Keratinocyte (primary cell): ENCODE results near the gene ACER3. TPM values are rescaled to one million over a fixed set of nuclear protein-coding genes. Genes with fewer than 3 reads are reported as not detected.
"Not testable (repeated sequence)": the region's sequence is repeated elsewhere in the genome, so short reads cannot be mapped to it uniquely, and the experiment has no call there.

Experiments
- DNase-seq: peaks from one replicate; pipeline ENCODE4 v3.0.0-alpha.2; 2011; ENCODE audit warnings: low read depth, missing footprints, low spot score
- FAIRE-seq: peaks from 2 replicates; lab custom pipeline; 2011; peaks lifted over from hg19 to GRCh38; lab: Jason Lieb, UNC
- H2AFZ ChIP-seq: 2 replicates; pipeline ENCODE4 v1.6.0; 2012; ENCODE audit warnings: low read length, control low read depth, inconsistent platforms; ENCODE audit not compliant: control insufficient read depth
- H3K27ac ChIP-seq: 2 replicates; pipeline ENCODE4 v1.5.1; 2011; ENCODE audit warnings: low read length; ENCODE audit not compliant: control insufficient read depth, insufficient read depth
- H3K27me3 ChIP-seq: 3 replicates; pipeline ENCODE4 v1.6.0; 2011; ENCODE audit warnings: low read length; ENCODE audit not compliant: control insufficient read depth, insufficient read depth; ENCODE audit errors: extremely low read depth
- H3K36me3 ChIP-seq, 2 experiments: 2 replicates in 1 of 2; 3 replicates in 1 of 2; pipeline ENCODE4 v1.5.1; 2011; ENCODE audit warnings: low read length in 2 of 2, mild to moderate bottlenecking in 1 of 2; ENCODE audit not compliant: control insufficient read depth in 2 of 2, insufficient read depth in 2 of 2; ENCODE audit errors: extremely low read depth in 1 of 2
- H3K4me1 ChIP-seq: 3 replicates; pipeline ENCODE4 v1.5.1; 2011; ENCODE audit warnings: low read length; ENCODE audit not compliant: control insufficient read depth, insufficient read depth; ENCODE audit errors: extremely low read depth
- H3K4me2 ChIP-seq: 3 replicates; pipeline ENCODE4 v1.6.0; 2011; ENCODE audit warnings: low read depth, low read length; ENCODE audit not compliant: control insufficient read depth, insufficient read depth; ENCODE audit errors: extremely low read depth
- H3K4me3 ChIP-seq, 3 experiments: fragments of 200-600 bp in 1 of 3; sonication (generic) in 1 of 3; 2 replicates in 2 of 3; 3 replicates in 1 of 3; pipeline ENCODE4 v1.5.1; 2011 to 2016; ENCODE audit warnings: low read length in 3 of 3, mild to moderate bottlenecking in 3 of 3, control low read depth in 2 of 3, inconsistent platforms in 1 of 3, low read depth in 1 of 3, mixed read lengths in 1 of 3, mixed run types in 1 of 3, moderate library complexity in 1 of 3; ENCODE audit not compliant: control insufficient read depth in 2 of 3, insufficient read depth in 2 of 3; ENCODE audit errors: extremely low read depth in 1 of 3
- H3K79me2 ChIP-seq: 2 replicates; pipeline ENCODE4 v1.6.0; 2012; ENCODE audit warnings: low read length; ENCODE audit not compliant: control insufficient read depth, insufficient read depth
- H3K9ac ChIP-seq: 3 replicates; pipeline ENCODE4 v1.6.0; 2011; ENCODE audit warnings: low read length; ENCODE audit not compliant: control insufficient read depth, insufficient read depth; ENCODE audit errors: extremely low read depth
- H3K9me1 ChIP-seq: 3 replicates; pipeline ENCODE4 v1.6.0; 2011; ENCODE audit warnings: low read length; ENCODE audit not compliant: control insufficient read depth, insufficient read depth; ENCODE audit errors: extremely low read depth
- H3K9me3 ChIP-seq: 2 replicates; pipeline ENCODE4 v1.5.1; 2012; ENCODE audit warnings: low read depth, low read length; ENCODE audit not compliant: control insufficient read depth
- H4K20me1 ChIP-seq: 3 replicates; pipeline ENCODE4 v1.6.0; 2011; ENCODE audit warnings: low read length; ENCODE audit not compliant: control insufficient read depth, insufficient read depth; ENCODE audit errors: extremely low read depth
- CTCF ChIP-seq, 3 experiments: IDR thresholded peaks in 1 of 3; conservative IDR thresholded peaks in 1 of 3; optimal IDR thresholded peaks in 1 of 3; 2 replicates in 2 of 3; 3 replicates in 1 of 3; pipeline versions ENCODE3 to v1.5.1; 2011; ENCODE audit warnings: low read length in 3 of 3, mild to moderate bottlenecking in 3 of 3, moderate library complexity in 2 of 3, control low read depth in 1 of 3, inconsistent platforms in 1 of 3; ENCODE audit not compliant: insufficient read depth in 2 of 3; ENCODE audit errors: extremely low read depth in 1 of 3
- EZH2 ChIP-seq: IDR thresholded peaks from one replicate; pipeline ENCODE4 v1.6.1; 2012; ENCODE audit warnings: inconsistent platforms, mild to moderate bottlenecking, low read length, moderate library complexity
- dilution Hi-C: fragments of 300-500 bp; cut with MboI; formaldehyde crosslinking; loops from one replicate; pipeline ENCODE4 v1.7.0; 2020; ENCODE audit warnings: low sequenced_read_pairs; ENCODE audit not compliant: extremely low pct_ligation_motif_present
- polyA plus RNA-seq, 5 experiments: library from polyadenylated mRNA; depleted of rRNA in 3 of 5; stranded (reverse) in 3 of 5; stranded (forward) in 1 of 5; unstranded in 1 of 5; fragments of >200 nt; gene quantifications; 1 replicate in 1 of 5; 2 replicates in 3 of 5; 3 replicates in 1 of 5; pipeline versions ENCODE4 v1.2.1 to v1.2.3, GENCODE V29; 2011 to 2012; ENCODE audit warnings: missing spikeins in 2 of 5, low read depth in 1 of 5, low replicate concordance in 1 of 5

The ACER3 gene
- polyA plus RNA-seq, 1 donor (not counting 4 experiments of a cell fraction or from before 2014, with no cell fraction given): 55.0 TPM

DNA sequence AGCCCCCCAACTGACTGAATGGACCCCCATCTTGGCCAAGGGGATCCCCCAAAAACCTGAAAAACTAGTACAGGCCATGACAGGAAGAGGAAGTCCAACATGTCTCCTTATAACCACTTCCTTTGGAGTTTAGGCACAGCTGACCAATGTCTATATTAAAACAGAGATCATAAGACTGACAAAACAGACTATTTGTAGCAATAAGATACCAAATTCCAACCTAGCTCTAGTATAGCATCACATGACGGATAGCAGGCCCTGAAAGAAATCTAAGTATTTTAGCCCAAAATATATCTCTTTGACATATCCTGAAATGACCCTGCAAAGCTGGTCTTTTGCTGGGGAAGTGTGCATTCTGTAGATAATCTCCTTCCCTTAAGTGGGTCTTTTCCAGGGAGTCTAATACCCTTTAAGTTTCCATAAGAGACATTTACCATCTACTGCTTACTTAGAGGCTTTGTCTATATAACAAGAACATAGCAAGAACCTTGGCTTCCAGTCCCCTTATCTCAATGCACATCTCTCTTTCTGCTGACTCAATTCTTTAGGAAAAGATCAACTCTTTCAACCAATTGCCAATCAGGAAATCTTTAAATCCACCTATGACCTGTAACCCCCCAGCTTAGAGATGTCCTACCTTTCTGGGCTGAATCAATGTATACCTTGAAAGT is 34.9 kb upstream of the ACER3 start:
- FAIRE-seq: no peak
- peak overlapping the region; percentile 83 for H3K27ac ChIP-seq
- H3K4me3 ChIP-seq: peak overlapping the region in 2 of 3 experiments; percentile 51 to 57
- no peaks in the 10 kb centered on the region for H4K20me1 ChIP-seq
- H3K79me2 ChIP-seq: no peaks in the 10 kb centered on the region
- H3K4me2 ChIP-seq: peak overlapping the region; percentile 92
- no peaks in the 10 kb centered on the region for H3K9me3 ChIP-seq
- dilution Hi-C loops: no loop called here
- peak overlapping the region; percentile 76 for H2AFZ ChIP-seq
- no peaks in the 10 kb centered on the region for H3K27me3 ChIP-seq
- H3K36me3 ChIP-seq: no peaks in the 10 kb centered on the region
- no peak for DNase-seq
- peak overlapping the region; percentile 44 for H3K9ac ChIP-seq
- H3K9me1 ChIP-seq: no peaks in the 10 kb centered on the region
- TF ChIP-seq EZH2 (no peak), CTCF (optimal IDR thresholded peaks at IDR 0.05 in 1 of 3, IDR thresholded peaks at IDR 0.05 in 1 of 3, conservative IDR thresholded peaks at IDR 0.05 in 1 of 3; ENCODE audit: extremely low read depth in 1 of 3, insufficient read depth in 2 of 3, low read length in 3 of 3) (no peak)
- peaks cover 44% of the 10 kb centered on the region for H3K4me1 ChIP-seq

DNA sequence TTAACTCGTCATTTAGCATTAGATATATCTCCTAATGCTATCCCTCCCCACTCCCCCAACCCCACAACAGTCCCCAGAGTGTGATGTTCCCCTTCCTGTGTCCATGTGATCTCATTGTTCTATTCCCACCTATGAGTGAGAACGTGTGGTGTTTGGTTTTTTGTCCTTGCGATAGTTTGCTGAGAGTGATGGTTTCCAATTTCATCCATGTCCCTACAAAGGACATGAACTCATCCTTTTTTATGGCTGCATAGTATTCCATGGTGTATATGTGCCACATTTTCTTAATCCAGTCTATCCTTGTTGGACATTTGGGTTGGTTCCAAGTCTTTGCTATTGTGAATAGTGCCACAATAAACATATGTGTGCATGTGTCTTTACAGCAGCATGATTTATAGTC is 34.2 kb upstream of the ACER3 start:
- DNase-seq: not testable (repeated sequence)

DNA sequence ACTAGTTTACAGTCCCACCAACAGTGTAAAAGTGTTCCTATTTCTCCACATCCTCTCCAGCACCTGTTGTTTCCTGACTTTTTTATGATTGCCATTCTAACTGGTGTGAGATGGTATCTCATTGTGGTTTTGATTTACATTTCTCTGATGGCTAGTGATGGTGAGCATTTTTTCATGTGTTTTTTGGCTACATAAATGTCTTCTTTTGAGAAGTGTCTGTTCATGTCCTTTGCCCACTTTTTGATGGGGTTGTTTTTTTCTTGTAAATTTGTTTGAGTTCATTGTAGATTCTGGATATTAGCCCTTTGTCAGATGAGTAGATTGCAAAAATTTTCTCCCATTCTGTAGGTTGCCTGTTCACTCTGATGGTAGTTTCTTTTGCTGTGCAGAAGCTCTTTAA is 33.7 kb upstream of the ACER3 start:
- H2AFZ ChIP-seq, H3K36me3 ChIP-seq, H3K4me2 ChIP-seq, dilution Hi-C loops, H3K4me3 ChIP-seq, H3K27me3 ChIP-seq, DNase-seq, H4K20me1 ChIP-seq, H3K9me3 ChIP-seq, H3K9ac ChIP-seq, H3K79me2 ChIP-seq, FAIRE-seq, H3K9me1 ChIP-seq, H3K27ac ChIP-seq: not testable (repeated sequence)
- H3K4me1 ChIP-seq: peaks cover 45% of the 10 kb centered on the region

More for the DNA sequence above, 34.2 kb upstream of the ACER3 start:
- FAIRE-seq, H4K20me1 ChIP-seq, H3K27me3 ChIP-seq, H3K9me3 ChIP-seq, H3K79me2 ChIP-seq, H3K36me3 ChIP-seq, H2AFZ ChIP-seq, dilution Hi-C loops, H3K9ac ChIP-seq, H3K4me3 ChIP-seq, H3K4me2 ChIP-seq, H3K9me1 ChIP-seq, H3K27ac ChIP-seq: not testable (repeated sequence)
- H3K4me1 ChIP-seq: peaks cover 45% of the 10 kb centered on the region
